Stimulated activated CD4-positive, alpha-beta T cell treated with anti-CD3 and anti-CD28 coated beads, Interleukin-15, amount 100 ng/mL, for 48 hours (primary cell): ENCODE measurements around the gene SCAP.
A peak's percentile ranks its signal among the peaks of the same experiment; 100 is the strongest.
"Not testable (repeated sequence)": the region's sequence is repeated elsewhere in the genome, so short reads cannot be mapped to it uniquely, and the experiment has no call there.

Source experiments
- DNase-seq, 2 donors: peaks; one replicate each; pipeline ENCODE4 v3.0.0-alpha.2; 2020; ENCODE audit warnings: low read depth in 2 of 2

Gene SCAP

GRCh38 chr3:47398228-47398627, 77.5 kb downstream of the SCAP start:
- DNase-seq: no peak

GRCh38 chr3:47394881-47395280, 80.9 kb downstream of the SCAP start:
- DNase-seq: no peak

GRCh38 chr3:47394140-47394870, 81.4 kb downstream of the SCAP start:
- DNase-seq: no peak

GRCh38 chr3:47392933-47393332, 82.8 kb downstream of the SCAP start:
- no peak for DNase-seq

GRCh38 chr3:47385796-47386195, 89.9 kb downstream of the SCAP start:
- DNase-seq: no peak

- DNase-seq: no peak
Observed at GRCh38 chr3:47385007-47385406, 90.7 kb downstream of the SCAP start.

- no peak for DNase-seq
Observed at GRCh38 chr3:47384425-47384824, 91.3 kb downstream of the SCAP start.

- DNase-seq: peak; percentile 62 to 77
Observed at GRCh38 chr3:47381317-47382157, 94.2 kb downstream of the SCAP start.

GRCh38 chr3:47380601-47381316, 95.0 kb downstream of the SCAP start, which contains the start of gene PTPN23:
TSS of gene PTPN23 (plus strand) at chr3:47381021. CDS start at chr3:47381097, 76 bp downstream.
- DNase-seq: peak; percentile 97 to 98

- no peak for DNase-seq
Observed at GRCh38 chr3:47380026-47380600, 95.6 kb downstream of the SCAP start.

- DNase-seq: no peak
Observed at GRCh38 chr3:47379411-47379899, 96.3 kb downstream of the SCAP start.

- no peak for DNase-seq
Observed at GRCh38 chr3:47378869-47379268, 96.9 kb downstream of the SCAP start.

GRCh38 chr3:47377186-47377585, 98.6 kb downstream of the SCAP start:
- DNase-seq: no peak

- no peak for DNase-seq
Observed at GRCh38 chr3:47376393-47376792, 99.3 kb downstream of the SCAP start.

- no peak for DNase-seq
Observed at GRCh38 chr3:47374587-47374986, 101.2 kb downstream of the SCAP start.

- DNase-seq: peak in 1 of 2 donors; percentile 6
Observed at GRCh38 chr3:47370887-47371697, 104.6 kb downstream of the SCAP start.

GRCh38 chr3:47370020-47370419, 105.7 kb downstream of the SCAP start:
- not testable (repeated sequence) for DNase-seq

- no peak for DNase-seq
Observed at GRCh38 chr3:47367631-47368030, 108.1 kb downstream of the SCAP start.

GRCh38 chr3:47366833-47367232, 108.9 kb downstream of the SCAP start:
- no peak for DNase-seq

GRCh38 chr3:47365213-47366153, 110.3 kb downstream of the SCAP start:
- DNase-seq: no peak
